Activated CD4-positive, alpha-beta T cell treated with anti-CD3 and anti-CD28 coated beads for 24 hours (primary cell): ENCODE measurements around the gene EHF.
"Not testable (repeated sequence)": the region's sequence is repeated elsewhere in the genome, so short reads cannot be mapped to it uniquely, and the experiment has no call there.

Experiments used
- DNase-seq, 2 donors: peaks; one replicate each; pipeline ENCODE4 v3.0.0-alpha.2; 2020; ENCODE audit warnings: low read depth in 2 of 2

Gene EHF

DNA sequence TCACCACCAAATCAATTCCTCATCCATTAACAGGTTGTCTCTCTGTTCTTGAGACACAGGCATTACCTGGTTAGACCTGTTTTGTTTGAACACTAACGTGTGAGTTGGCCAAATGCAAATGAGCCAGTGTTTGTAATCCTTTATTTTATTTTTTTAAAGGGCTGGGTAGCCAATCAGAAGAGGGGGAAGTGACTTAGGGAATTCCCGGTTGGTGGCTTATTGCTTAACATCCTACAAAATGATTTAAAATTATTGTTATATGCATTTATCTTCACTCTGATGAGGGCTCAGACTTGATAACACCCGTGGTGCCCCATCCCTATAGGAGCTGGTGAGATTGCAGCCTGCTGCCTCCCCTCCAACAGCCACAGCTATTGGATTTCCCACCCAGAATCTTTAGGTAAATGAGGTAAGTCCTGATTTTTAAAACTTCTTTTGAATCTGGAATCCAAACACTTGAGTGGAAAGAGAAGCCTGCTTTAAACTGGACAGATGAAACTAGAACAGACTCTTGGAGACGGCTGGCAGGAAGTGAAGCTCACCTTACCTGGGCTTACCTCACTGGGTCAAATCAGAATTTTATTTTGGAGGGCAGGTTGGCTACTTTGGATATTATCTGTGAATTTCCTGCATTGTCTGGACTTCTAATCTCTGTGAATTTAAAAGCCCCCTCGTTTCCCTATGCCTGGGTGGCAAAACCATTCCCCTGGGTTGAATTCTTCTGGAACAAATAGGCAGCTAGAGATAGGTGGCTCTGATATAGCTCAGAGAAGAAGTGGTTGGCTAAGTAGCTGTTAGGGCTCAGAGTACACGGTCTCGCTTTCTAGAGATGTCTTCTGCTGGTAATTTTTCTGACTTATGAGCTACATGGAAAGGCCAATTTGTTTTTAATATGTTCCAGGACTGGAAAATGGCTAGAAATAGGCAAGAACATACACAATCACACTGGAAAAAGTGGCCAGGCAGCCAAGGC is at the start of gene EHF:
Gene EHF, plus strand, starts transcription at position 274 of the 973 bp plus-strand sequence. CDS start 21,538 bp downstream, outside the sequence.
- DNase-seq = no peak

DNA sequence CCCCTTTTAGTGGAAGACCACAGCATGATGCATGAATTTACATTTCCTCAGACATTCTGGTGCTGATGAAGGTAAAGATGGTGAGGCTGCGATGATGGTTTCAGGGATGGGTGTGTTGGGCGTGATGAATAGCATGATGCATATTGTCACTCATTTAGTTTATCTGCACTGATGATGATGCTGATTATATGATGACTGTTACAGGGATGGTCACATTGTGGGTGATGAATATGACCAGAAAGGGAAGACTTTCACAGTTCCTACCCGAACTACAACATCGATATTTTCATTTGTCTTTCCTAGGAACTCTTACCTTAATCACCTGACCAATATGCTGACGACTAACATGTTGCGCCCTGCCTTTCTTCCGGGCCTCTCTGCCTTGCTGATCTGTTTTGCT is 47.4 kb upstream of the EHF start:
- DNase-seq = no peak

DNA sequence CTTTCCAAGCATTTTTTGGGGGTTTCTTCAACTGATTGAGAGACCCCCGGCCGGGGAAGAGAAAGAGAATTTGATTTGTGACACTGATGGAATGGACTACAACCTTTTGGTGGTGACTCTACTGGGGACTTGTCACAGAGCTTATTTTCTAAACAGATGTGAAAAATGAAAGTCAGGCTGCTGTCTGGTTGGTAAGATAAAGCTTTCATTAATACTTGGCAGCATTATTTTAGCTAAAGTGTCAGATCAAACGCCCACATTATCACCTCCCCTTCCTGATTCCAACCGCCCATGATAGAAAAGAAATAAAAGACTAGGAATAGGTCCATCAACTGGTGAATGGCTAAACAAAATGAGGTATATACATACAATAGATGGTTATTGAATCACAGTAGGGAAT is 45.6 kb upstream of the EHF start:
- DNase-seq = no peak

DNA sequence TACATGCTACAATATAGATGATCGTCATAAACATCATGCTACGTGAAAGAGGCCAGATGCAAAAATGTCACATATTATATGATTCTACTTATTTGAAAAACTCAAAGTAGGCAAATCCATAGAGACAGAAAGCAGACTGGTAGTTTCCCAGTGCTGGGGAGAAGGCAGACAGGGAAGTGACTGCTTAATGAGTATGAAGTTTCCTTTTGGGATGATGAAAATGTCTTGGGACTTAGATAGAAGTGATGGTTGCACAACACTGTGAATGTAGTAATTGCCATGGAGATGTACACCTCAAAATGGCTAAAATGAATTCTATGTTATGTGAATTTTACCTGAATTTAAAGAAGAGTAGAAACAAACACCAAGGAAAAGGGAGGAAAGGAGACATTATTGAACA is 45.2 kb upstream of the EHF start:
- no peak for DNase-seq

DNA sequence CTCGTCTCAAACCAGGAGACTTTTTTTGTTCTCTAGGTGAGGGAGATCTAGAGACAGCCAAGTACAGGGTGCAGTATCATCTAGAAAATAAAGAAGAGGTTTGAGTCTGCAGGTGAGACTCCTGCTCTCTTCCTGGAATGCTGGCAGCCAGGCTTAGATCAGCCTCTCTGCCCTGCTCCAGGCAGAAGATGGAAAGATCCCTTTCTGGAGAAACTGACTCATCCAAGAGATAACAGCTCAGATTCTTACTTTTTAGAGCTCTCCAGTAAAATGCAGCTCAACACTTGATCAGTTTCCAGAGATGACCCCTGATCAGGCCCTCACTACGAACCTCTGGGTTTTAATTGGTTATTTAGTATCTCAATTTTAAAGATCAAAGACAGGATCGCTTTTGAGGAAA is 44.6 kb upstream of the EHF start:
- no peak for DNase-seq

DNA sequence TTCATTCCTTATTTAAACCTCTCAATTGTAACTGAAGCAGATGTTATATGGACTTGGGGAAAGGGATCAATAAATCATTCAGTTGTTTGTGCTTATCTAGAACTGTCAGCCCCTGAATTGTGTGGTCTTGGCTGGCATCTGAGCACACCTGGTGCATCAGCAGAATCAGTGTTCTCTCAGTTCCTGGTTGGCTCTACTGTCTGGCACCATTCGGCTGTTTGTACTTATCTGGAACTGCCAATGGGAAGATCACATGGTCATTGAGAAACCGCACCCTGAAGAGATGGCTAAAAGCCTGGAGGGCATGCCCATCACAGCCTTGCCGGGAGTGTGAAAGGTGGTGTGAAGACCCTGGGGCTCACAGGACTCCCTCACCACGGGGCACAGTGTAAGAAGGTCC is 37.1 kb upstream of the EHF start:
- no peak for DNase-seq

DNA sequence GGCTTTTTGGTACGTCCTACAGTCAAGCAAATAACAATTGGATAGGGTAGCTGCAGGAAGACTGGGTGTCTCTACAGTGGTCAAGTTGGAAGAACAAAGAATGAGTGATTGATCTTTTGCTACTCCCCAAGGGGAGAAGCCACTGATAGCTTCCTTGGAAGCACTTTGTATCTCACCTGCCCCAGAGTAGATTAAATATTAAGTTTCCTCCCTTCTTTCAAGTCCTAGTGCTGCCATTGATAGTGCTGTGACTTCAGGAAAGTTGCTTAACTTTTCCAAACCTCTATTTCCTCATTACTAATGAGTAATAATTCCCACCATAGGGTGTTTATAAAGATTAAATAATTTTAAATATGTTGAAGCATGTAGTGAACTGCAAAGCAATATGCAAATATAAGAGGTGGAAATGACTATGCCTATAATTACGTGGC is 35.6 kb upstream of the EHF start:
- no peak for DNase-seq

DNA sequence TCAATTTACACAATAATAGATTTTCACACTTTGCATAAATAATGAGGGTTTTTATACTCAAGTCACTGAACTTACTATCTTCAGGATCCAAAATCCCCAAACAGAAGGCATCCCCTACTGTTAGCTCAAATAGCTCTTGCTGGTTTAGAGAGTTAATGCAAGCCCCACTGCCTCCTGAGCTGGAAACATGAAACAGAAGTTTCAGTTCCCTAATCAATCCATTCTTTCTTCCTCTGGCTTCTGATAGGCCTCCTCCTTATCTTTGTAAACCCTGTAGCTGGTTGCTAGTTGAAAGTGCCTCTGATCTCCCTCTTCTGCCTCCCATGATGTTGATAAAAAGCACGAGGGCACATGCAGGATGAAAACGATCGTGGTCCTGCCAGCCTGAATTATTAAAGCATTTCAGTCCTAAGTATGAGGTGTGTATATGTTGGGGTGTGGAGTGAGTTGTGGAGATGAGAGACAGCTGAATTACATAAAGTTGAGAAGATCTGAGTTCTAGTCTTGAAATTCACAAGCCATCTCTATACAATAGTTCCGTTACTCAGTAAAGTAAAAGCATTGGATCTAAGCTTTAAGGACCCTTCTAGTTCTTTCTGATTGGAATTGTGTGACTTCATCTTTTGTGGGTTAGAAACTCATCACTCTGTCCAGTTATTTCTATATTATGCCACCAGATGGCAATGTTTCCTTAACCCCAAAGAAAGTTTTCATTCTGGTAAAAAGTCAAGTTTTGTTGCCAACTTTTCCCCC is 35.0 kb upstream of the EHF start:
- no peak for DNase-seq

DNA sequence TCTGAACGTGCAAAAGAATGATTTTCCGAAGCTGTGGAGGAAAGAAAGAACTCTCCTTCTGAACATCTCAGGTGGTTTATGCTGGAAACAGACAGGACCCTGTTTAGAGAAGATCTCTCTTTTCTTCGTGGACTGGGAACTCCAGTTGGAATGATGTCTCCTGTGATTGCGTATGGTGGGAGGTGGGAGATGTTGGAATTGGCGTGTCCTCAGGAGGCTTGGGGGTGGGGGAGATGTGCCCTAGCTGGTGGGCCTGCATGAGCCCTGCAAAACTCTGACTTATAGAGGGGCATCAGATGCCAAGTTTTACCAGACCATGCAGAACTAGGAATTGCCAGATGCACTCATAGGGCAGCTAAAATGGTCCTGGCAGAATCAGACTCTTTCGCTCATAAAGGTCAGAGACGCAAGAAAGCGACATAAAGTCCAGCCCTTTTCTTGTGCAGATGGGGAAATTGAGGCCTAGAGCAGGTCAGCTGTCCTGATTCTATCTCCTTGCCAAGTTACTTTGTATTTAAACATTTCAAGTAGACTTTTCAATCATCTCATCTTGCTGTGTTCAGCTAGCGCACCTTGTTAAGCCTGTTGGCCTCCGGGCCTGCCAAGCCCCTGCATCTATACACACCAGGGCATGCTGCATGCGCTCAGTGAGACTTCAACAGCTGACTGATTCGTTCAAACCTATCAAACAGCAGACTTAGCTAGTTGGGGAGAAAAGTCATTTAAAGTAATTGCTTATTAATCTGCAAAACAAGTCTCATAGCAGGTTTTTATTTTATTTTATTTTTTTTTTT is 34.2 kb upstream of the EHF start:
- no peak for DNase-seq

DNA sequence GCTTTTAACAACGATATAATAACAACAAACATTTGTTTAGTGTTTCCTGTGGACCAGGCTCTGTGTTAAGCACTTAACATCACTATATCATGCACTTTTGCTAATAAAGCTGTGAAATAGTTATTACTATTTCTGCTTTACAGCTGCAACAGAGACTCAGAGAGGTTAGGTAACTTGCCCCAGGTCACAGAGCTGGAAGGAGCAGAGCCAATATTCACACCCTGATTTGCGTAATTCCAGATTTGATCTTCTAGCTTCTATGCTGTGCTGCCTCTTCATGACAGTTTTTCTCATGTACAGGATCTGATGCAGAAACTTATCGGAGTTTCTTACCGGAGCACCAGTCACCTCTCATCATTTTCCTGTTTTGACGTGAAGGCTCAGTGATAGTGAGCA is 33.6 kb upstream of the EHF start:
- DNase-seq = no peak

DNA sequence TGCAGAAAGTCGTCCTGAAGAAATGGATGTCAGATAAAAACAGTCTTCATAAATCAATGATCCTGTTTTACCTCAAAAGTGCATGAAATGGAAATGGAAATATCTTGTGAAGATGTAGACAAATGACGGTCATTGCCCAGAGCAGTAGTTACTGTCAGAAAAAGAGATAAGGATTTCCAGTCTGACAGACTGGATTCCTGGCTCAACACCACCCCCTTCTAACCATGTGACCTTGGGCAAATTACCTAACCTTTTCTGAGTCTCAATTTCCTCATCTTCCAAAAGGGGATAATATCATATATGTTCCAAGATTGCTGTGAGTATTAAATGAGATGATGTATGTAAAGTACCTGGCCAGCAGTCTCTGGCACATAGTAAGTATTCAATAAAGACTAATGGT is 32.9 kb upstream of the EHF start:
- DNase-seq = no peak

DNA sequence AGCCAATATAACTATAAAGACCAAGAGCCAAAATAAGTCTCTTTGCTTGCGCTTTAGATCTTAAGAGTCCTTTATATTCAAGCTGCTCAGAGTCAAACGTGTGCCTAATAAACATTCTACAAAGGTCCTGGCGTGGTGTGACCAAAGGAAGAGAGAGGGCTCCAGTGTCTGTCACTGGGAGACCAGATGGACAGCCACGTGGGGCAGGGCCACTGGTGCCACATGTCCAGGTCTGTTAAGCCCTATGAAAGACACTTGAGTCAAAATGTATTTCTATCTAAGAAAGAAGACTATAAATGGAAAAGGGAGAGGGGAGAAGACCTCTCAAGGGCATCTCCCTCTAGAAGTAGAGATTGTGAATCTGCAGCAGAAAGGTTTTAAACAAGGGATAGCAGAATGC is 32.2 kb upstream of the EHF start:
- DNase-seq = no peak

DNA sequence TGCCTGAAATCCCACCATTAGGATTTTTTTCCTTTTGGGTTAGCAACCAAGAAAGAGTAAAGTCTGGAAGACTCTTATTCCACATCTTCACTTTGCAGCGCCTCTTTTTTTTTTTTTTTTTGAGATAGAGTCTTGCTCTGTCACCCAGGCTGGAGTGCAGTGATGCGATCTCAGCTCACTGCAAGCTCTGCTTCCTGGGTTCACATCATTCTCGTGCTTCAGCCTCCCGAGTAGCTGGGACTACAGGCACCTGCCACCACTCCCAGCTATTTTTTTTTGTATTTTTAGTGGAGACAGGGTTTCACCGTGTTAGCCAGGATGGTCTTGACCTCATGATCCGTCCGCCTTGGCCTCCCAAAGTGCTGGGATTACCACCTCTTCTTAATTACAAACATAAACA is 31.7 kb upstream of the EHF start:
- DNase-seq = not testable (repeated sequence)

DNA sequence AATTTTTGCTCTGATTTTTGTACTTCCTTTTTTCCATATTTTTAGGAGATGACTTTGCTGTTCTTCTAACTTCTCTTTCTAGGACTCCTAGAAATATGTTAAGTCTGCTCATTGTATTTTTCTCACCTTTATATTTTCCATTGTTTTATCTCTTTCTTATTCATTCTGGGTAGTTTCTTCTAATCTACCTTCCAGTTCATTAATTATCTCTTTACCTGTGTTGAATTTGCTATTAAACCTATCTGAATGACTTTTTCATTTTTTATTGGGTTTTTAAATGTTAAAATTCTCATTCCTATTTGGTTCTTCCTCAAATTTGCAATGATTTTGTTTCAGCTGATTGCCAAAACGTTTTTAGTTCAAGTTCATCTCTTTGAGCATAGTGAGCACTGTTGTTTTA is 27.8 kb upstream of the EHF start:
- no peak for DNase-seq

DNA sequence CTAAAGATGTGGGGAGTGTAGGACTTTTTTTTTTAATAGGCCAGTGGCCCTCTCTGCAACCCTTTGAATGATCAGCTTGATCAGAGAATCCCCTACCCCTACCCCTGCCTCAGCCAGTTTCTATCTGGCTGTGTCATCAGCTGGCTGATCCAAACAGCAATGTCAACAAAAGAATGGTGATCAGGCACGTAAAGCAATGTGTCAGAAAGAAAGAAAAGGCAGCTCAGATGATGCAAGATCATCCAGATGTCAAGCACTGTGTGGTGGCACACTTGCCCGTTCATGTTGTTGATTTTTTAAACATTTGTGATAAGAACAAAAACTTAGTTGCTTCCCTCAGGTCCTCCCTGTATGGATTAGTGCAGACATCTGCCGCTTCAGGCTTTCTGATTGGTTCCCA is 26.3 kb upstream of the EHF start:
- DNase-seq = no peak

DNA sequence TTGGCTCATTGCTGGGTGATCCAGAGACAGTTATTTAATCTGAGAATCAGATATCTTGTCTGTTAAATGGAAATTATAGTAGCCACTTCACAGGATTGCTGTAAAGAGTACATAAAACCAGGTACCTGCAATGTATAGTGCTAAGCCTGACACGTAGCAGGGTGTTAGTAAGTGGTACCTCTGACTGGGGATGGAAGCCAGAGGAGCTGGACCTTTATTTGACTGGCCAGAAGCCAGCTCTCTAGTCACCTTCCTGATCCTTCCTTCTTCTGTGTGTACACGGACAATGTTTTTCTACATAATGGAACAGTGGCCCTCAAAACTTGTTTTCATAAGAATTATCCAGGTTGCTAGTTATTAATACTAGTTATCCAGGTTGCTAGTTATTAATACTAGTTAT is 25.5 kb upstream of the EHF start:
- no peak for DNase-seq

DNA sequence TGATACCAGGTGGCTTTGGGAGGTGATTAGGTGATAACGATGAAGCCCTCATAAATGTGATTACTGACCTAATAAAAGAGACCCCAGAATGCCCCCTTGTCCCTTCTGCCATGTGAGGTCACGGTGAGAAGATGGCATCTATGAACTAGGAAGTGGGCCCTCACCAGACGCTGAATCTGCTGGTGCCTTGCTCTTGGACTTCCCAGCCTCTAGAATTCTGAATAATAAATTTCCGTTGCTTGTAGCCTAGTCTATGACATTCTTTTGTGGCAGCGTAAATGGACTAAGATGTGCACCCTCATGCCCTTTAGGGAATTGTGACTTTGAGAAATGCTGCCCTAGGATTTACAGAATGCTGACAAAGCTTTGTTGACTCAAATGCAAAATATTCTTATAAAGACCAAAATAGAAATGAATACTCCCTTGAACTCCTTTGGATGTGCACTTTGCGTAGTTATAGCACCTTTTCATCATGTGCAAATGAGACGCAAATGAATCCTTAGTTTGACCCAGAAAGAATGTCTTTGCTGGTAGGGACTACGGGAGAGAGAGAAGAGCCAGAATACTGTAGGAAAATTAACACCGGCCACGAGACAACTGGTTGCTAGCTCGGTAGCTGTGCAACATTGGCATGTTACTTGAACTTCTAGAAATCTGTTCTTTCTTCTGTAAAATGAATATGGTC is 24.8 kb upstream of the EHF start:
- no peak for DNase-seq

DNA sequence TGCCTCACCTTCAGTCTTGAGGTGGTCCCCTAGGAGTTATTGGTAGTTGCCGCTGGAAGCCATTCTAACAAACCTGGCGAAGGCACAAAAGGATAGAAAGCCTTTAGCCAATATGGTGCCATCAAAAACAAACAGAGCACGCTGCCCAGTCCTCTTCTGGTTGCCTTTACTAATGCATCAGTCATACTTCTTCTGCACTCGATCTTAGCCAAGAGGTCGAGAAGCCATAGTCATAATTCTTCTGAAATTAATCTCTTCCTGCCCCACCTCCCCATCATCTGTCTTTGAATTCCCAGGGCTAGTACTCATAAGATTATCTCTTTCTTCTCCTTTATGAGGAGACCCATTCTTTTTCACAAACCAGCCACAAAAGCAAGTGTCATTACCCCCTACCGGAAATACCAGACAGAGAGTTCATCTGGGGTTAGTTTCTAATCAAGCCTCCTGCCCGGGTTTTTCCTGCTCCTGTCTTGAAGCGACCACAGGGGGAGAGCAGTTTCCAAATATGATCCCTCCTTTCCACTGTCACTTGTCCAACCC is 21.4 kb upstream of the EHF start:
- DNase-seq = no peak

DNA sequence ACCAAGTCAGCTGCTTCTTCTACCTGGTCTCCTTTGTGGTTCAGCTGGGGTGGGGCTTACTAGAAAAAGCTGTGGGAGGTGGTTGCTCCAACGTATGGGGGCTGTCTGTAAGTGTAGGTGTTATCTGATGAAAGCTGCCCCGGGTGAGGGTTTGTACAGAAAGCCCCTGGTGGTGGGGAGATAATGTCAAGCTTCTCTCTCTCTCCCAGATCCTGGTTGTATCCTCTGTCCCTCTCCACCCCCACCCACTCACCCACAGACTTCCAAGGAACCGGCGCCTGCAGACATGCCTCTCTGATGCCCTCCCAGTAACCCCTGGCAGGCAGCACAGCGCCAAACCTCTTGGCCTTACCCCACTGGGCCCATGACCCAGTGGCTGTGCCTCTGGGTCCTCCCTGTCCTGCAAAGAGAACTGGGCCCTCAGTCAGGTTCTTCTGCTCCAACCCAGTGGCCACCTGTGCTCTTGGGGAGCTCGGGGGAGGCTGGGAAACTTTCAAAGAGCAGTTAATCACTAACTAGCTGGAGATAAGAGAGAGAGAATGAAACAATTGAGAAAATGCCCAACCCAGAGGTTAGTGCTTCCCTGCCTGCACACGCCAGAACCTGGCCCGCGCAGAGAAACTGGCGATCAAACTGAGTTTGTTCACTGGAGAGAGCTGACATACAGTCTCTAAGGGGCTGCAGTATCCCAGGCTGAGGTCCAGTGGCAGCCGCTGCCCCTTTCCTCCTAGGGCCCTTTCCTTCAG is 20.4 kb upstream of the EHF start:
- no peak for DNase-seq

DNA sequence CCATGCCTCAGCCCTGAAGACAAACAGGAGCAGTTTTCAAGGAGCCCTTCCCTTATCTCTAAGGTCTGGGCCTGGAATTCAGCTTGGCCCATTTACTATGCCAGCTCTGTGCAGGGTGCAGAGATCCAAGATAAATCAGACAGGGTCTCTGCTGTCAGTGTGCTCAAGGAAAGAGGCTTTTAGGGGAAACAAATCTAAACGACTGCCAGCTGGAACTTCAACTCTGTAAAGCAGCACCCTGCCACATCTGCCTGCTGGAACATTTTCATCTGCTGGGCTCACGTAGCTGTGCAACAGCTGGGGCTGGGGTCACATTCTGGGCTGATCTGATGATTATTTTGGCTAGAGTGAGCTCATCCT is 19.8 kb upstream of the EHF start:
- no peak for DNase-seq

DNA sequence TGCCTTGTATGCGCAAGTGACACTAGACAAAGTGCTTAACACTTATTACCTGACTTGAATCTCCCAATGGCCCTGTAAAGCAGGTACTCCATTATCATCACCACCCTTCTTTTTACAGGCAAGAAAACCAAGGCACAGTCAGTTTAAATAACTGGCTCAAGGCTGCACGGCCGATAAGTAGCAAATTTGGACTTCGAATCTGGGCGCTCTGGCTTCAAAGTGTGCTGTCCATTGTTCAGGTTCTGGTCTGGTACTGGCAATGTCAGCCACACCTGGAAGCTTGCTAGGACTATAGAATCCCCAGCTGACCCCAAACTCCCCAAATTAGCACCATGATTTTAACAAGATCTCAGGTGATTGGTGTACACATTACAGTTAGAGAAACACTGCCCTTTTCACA is 19.3 kb upstream of the EHF start:
- DNase-seq = no peak
